DMS53 treated with DMSO at 0.1 percent for 48 hours (cell line): Measurements from ENCODE around the gene KIF2C.
A peak's percentile ranks its signal among the peaks of the same experiment; 100 is the strongest.
"Not testable (repeated sequence)": the region's sequence is repeated elsewhere in the genome, so short reads cannot be mapped to it uniquely, and the experiment has no call there.

Source experiments
- DNase-seq: peaks from one replicate; lab custom pipeline; 2025; ENCODE audit not compliant: unreplicated experiment; lab: John Stamatoyannopoulos, UW

KIF2C gene

DNA sequence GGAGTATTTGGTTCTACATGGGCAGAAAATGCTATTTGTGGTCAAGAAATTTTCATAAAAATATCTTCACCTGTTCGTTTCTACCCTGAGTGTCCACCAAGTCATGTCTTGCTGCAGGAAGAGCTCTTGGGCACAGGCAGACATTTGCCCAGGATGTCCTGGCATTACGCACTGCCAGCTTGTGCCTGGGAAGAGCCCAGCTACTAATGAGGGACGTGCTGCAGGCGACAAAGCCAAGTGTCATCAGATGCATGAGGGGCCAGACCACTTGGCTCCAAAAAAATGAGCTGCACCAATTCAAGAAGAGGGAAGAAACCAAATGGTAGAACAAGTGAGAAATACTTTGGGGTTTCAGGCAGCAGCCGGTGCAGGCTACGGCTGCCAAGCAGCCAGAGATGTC lies 21.5 kb upstream of the KIF2C start:
- DNase-seq: no peak

DNA sequence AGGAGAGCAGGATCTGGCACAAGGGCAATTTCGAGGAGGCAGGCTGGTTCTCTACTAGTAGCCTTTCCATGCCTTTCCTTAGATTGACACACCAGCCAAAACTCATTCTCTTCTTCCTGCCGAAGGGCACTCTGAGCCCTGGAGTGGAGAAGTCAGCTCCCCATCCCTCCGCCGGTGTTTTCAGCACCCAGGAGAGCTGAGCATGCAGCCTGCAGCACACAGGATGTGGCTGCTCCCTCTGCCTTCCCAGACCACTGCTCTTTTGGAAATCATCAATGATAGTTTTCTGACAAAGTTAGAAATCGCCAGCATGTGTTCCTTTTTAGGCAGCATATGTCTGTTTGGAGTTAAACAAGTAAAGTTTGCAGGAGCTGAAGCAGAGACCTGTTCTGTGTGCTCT lies 20.3 kb upstream of the KIF2C start:
- DNase-seq: no peak

DNA sequence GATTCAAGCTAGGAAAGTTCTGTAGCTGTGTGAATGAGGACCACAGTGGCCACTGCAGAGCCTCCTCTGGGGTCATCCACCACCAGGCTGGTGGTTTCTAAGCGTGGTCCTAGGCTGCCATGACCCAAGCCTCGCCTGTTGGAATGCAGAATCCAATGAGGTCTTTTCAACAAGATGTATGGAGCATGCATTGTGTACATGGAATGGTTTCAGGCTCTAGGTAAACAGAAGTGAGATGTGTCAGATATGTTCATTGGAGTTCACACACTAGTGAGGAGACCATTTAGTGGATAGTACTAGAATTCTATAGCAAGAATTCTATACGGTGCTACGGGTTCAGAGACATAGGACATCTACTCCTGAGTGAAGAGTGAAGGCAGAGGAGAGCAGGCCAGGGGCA lies 19.4 kb upstream of the KIF2C start:
- DNase-seq: no peak

DNA sequence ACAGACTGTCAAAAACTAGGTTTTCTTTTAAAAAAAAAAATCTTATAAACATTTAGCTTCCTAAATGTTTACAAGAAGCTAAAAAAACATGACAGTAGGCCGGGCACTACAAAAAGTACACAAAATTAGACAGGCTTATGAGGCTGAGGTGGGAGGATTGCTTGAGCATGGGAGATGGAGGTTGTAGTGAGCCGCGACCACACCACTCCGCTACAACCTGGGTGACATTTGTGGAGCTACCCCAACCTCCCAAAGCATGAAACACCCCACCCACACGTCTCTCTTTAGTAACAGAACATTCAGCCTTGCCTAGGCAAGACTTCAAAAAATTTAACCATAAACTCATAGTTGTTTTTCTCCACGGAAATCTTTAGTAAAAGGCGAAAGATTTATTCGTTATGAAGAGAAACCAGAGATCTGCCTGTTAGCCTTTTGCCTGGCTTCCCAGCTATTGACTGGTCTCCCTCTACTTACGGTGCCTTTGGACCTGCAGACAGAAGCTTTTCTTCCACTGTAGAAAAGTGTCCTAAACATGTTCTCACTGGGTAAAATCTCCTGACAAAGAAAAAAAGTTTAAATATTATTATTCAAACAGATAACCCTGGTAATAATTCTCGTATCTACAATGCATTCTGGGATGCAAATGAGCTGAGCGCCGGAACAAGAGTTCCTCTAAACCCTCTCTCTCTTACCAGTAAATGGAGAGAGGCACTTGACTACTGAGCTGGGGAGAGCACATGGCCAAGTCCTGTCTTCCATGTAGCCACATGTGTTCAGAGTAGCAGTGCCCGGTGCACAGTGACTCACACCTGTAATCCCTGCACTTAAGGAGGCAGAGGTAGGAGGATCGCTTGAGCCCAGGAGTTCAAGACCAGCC lies 17.9 kb upstream of the KIF2C start:
- DNase-seq: peak; percentile 99

DNA sequence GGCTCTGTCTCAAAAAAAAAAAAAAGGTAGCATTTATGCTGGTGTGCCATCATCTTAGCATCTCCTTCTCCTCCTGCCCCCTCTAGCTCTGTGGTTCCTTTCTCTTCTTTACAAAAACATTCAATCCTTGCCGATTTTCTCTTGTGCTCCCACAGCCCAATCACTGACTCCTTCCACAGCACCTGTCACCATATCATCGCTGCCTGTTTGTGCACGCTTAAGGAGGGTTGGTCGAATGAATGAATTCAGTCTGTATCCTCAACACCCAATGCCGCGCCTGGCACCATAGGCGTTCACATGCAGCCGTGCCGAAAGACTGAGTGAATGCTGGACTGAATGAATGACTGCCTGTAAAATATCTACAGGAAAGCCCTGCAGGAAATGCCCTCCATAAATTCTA lies 16.6 kb upstream of the KIF2C start:
- DNase-seq: no peak

DNA sequence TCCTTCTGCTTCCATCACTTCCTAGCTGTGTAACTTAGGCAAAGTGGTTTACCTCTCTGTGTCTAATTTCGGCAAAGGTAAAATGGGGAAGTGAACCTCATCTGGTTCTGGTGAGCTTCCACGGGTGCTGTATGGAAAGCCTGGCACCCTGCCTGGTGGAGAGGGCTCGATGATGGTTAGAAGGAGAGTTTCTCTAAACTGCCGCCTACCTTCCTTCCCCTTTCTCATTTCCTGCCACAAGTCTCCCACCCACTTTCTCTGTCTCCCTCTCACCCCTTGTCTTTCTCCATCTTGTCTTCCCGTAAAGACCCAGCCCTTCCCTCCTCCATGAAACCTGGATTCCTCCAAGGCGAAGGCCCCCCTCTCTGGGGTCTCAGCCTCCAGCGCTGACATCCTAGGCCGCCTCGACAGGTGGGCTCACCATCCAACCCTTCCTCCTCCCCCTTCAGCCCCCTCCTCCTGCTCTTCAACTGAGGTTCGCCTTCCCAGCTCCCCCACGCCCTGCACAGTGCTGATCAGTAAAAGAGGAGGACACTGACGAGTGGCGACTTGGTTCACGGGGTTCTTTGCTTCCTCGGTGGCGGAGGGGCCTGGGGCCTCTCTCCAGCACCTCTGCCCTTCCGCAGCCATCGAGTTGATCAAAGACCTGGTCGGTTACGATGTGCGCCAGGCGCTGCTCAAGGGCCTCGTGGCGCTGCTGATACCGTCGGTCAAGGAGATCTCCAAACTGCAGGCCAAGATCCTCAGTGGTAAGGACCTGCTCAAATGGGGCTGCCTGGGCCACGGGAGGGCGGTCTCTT lies 15.9 kb upstream of the KIF2C start:
- no peak for DNase-seq

DNA sequence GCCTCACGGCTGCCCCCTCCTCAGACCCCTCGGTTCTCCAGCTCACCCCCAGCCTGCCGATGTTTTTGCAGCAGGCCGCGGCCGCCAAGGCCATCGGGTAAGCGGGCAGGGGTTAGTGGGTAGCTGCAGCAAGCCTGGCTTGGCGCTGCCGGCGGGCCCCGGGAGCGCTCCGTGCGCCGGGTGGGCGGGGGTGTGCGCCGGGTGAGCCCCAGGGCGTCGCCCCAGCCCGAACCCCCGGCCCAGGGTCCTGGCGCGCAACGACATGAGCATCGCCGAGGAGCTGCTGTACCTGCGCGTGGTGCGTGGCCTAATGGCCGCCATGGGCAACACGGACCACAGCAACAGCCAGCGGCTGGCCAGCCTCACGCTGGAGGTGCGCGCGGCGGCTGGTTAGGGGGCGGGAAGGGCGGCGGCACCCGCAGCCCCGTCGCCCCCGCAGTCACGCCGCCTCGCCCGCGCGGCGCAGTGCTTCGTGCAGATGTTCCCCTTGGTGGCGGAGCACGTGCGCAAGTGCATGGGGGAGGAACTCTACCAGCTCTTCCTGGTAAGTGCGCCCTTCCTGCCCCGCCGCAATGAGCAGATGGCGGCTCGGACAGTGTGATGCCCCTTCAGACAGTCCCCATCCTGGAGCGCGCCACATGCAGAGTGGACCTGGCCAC lies 15.2 kb upstream of the KIF2C start:
- DNase-seq: no peak

DNA sequence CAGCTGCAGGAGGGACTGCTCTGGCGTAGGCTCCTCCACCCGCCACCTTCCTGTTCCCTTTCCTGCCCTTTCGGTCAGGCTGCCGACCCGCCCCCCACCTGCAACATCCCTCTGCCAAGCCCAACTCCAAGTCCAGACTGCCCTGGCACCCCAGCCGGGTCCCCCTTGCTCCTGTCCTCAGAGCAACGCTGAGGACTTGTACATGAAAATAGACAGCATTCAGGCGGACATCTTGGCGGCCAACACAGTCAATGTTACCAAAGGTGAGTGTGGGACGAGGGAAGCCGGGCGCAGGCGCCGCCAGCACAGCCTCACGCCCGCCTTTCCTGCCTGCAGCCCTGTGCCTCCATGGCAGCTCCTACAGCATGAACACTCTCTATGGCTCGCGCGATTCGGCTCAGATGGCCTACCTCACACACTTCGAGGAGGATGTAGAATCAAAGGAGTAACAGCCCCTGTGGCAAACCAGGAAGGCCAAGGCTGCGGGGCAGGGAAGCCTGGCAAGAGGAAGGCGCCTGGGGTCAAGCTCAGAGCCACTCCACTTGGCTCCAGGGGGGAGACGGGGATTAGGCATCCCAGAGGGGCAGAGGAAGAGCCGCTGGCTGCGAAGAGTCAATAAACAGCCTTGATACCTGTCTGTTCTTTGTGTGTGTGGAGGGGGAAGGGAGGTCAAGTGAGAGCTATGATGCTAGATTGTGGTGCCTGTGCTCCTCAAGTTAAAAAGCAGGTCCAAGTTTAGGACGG lies 14.5 kb upstream of the KIF2C start:
- no peak for DNase-seq

DNA sequence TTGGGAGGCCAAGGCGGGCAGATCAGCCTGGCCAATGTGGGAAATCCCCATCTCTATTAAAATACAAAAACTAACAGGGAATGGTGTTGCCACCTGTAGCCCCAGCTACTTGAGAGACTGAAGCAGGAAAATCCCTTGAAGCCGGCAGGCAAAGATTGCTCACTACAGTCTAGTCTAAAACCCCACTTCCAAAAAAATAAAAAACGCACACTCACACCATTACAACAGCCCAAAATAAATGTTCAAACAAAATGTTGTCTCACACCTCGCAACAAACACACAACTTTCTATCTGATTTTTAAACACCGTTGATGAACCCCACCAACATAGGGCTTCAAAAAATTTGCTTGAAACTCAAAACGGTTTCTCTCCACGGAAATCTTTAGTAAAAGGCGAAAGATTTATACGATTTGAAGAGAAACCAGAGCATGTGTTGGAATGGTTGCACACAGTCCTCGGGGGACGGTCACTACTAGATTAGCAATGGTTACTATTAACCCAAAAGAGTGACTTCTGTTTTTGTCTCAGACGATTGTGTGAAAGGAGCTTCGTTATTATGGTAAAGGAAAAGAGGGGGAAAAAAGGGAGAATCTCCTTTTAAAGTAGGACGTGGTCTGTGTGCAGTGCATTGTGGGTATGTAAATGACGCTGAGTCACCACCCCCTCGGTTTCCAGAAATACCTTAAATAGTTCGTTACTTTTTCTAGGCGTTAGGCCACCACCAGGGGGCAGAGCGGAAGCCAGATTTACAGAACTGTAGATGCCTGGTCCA lies 8.7 kb upstream of the KIF2C start, which contains the start of gene RNU5D-1:
Gene RNU5D-1 (minus strand): TSS at position 430 of the 772 bp plus-strand sequence.
- peak; percentile 97 for DNase-seq

DNA sequence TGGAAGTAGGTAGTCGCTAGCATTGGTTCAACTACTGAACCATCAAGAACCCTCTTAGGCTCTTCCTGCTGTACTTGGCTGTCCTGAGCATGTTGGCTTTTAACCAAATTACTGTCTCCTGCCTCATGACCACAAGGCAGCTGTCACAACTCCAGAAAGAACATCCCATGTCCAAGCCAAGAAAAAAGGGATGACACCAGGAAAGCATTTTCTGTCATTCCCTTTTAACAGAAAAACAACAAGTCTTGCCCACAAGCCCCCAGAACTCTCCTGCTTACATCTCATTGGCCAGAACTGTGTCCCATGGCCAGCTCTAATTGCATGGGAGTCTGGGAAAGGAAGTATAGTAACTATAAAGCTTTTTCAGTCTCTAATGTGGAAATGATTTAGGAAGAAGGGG lies 6.3 kb upstream of the KIF2C start:
- no peak for DNase-seq

DNA sequence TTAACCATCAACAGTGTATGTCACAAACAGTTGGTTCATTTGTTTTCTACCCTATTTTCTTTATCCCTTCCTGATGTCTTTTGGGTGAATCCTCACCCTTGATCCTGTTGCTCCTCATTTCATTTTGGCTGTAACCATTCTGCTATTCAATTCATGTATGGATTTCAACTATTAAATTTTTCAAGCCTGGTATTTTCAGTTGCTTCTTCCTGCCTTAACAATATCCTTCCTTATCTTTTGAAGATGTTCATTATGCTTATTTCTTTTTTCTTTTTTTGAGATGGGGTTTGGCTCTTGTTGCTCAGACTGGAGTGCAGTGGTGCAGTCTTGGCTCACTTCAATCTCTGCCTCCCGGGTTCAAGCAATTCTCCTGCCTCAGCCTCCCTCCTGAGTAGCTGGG lies 5.9 kb upstream of the KIF2C start:
- DNase-seq: no peak

DNA sequence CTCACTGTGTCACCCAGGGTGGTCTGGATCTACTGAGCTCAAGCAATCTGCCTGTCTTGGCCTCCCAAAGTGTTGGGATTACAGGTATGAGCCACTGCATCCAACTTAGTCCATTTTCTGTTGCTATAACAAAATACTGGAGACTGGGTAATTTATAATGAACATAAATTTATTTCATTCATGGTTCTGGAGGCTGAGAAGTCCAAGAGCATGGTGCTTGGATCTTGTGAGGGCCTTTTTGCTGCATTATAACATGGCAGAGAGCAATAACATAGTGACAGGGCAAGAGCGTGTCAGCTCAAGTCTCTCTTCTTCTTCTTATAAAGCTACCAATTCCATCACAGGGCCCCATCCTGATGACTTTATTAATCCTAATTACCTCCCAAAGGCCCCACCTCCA lies 3.6 kb upstream of the KIF2C start:
- DNase-seq: no peak

DNA sequence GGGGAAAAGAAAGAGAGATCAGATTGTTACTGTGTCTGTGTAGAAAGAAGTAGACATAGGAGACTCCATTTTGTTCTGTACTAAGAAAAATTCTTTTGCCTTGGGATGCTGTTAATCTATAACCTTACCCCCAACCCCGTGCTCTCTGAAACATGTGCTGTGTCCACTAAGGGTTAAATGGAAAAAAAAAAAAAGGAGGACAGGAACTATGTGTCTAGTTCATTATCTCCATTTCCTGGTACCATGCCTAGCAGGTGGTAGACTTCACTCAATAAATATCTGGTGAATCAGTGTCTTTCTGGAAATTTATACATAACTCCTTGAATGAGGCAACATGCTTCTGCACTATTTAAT lies 707 bp upstream of the KIF2C start:
- not testable (repeated sequence) for DNase-seq

DNA sequence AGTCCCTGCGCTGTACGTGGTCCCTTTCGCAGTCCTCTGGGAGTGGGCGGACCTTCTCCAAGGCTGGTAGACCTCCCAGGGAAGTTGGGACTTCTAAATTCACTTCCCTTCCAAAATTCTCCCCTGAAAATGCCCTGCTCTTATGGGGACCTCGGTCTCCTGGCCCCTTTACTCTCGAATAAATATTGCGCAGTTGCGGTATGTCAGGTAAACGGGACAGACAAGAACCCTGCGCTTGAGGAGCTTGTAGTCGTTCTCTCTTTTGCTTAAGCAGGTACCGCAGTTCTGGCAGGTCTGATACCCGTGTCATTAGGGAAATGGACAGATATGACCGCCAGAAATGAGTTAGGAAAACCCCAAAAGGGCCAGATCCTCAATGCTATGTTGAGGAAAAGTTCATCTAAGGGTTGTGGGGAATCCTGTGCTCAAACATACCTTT lies 561 bp downstream of the KIF2C start:
- DNase-seq: no peak

DNA sequence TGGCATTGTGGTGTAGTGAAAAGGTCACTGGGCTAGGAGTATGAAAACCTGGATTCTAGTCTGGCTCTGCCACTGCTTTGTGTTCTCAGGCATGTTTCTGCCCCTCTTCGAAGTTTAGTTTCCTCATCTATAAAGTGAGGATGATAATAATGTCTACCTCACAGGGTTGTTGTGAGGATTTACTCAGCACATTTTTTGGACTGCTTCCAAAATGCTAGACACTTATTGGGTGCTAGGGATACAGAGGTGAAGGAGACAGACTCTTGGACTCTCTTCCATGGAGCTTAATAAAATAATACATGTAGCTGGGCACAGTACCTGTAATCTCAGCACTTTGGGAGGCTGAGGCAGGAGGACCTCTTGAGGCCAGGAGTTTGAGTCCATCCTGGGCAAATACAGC lies 3.6 kb downstream of the KIF2C start:
- DNase-seq: no peak

DNA sequence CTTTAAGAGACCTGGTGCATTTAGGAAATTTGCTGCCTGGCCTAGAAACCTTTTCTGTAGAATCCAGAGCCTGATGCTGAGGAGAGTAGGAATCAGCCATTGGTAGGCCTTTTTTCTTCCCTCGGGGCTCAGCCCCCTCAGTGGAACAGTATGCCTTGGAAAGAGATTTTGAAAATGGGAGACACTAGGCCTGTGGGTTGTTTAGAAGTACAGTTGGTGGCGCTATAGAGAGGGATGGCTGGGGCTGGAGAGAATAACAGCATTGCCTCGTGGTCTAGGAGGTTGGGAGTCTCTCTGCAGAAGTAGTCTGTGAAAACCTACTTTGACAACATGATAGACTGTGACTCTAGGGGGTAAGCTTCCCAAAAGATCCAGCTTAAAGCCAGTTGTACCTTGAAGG lies 8.2 kb downstream of the KIF2C start:
- no peak for DNase-seq

DNA sequence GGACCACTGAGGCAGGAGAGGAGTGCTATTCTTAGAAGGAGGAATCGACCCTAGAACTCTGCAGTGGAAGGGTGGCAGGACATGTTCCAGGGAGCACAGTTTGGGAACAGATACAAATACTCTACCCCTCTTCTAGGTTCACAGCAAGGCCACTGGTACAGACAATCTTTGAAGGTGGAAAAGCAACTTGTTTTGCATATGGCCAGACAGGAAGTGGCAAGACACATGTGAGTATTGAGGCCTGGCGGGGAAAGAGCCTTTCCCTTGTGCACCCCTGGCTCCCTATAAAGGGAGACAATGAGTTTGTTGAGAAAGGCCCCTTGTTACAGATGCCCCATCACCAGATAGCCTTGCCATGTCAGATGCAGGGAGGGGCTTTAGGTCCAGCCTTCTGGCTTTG lies 17.8 kb downstream of the KIF2C start:
- DNase-seq: no peak

DNA sequence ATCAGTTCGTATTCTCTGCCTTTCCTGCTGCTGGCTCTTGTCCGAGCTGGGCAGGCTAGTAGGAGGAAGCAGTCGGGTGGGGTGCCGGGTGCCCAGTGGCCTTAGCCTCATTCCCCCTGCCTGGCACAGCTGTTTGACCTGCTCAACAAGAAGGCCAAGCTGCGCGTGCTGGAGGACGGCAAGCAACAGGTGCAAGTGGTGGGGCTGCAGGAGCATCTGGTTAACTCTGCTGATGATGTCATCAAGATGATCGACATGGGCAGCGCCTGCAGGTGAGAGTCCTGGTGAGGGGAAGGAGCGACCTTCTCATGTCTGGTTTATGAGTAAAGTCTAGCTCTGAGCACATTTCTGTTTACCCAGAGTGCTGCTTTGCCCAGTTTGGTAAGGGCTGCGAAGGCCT lies 19.4 kb downstream of the KIF2C start:
- no peak for DNase-seq

DNA sequence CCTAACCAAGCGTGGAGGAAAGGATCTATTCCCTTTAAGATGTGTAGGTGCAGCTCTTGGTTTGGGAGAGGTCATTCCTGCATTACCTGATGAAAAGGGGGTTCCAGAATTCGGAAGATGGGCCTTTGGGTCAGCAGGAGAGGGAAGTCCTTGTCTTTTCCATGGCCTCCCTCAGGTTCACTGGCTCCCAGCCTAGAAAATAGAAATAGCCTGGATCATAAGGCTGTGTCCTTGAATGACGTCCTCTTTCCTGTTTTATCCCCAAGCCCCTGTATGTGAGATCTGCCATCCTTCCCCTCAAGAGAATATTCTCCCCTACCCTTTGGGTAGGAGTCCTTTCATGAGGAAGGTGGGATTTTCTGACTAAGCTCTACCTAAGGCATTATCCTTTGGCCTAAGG lies 21.2 kb downstream of the KIF2C start:
- no peak for DNase-seq

DNA sequence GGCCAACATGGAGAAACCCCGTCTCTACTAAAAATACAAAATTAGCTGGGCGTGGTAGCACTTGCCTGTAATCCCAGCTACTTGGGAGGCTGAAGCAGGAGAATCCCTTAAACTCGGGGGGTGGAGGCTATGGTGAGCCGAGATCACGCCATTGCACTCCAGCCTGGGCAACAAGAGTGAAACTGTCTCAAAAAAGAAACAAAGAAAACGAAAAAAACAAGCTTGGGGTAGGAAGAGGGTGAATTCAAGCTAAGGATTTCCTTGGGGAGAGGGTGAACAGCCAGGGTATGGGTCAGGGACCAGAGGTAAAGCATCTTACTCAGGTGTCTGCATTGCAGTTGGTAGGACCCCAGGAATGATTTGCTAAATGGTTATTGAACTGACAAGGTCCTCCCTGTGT lies 26.8 kb downstream of the KIF2C start:
- DNase-seq: not testable (repeated sequence)
